WI38 (cell line): Measurements from ENCODE around the gene DCTN2.
"Not testable (repeated sequence)": the region's sequence is repeated elsewhere in the genome, so short reads cannot be mapped to it uniquely, and the experiment has no call there.

ENCODE experiments used
- H3K4me3 ChIP-seq: 2 replicates; pipeline ENCODE4 v1.5.1; 2011; ENCODE audit warnings: low read depth, mild to moderate bottlenecking, control low read depth, low read length
- TF ChIP-seq, protein P1 (sequence below): IDR thresholded peaks from 2 replicates; pipeline ENCODE4 v1.5.1; 2012; ENCODE audit warnings: low read depth, mild to moderate bottlenecking, control low read depth, low read length

DCTN2 gene

DNA sequence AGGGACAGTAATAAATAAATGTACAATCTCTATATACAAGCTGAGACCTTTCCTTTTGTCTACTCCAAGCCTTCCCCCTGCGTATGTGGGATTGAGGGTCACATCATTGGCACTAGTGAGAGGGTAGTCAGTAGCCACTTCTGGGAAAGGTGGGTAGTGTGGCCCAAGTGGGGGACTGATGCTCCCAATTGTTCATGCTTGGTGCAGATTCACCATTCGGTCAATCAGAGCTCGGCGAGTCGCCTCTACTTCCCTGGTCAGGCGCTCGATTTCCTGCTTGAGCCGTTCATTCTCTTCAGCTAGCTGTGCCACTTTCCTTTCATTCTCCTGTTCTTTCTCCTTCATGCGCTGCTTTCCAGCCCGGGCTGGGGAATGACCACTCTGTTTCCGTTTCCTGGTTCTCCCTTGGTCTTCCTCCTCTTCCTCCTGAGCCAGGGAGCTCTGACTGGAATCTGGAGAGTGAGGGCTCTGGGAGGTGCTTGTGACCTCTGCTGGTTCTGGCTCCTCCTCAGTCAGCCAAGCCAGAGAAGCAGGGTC is 30.3 kb downstream of the DCTN2 start:
- H3K4me3 ChIP-seq: no peak overlapping the region
- TF ChIP-seq, protein P1, sequence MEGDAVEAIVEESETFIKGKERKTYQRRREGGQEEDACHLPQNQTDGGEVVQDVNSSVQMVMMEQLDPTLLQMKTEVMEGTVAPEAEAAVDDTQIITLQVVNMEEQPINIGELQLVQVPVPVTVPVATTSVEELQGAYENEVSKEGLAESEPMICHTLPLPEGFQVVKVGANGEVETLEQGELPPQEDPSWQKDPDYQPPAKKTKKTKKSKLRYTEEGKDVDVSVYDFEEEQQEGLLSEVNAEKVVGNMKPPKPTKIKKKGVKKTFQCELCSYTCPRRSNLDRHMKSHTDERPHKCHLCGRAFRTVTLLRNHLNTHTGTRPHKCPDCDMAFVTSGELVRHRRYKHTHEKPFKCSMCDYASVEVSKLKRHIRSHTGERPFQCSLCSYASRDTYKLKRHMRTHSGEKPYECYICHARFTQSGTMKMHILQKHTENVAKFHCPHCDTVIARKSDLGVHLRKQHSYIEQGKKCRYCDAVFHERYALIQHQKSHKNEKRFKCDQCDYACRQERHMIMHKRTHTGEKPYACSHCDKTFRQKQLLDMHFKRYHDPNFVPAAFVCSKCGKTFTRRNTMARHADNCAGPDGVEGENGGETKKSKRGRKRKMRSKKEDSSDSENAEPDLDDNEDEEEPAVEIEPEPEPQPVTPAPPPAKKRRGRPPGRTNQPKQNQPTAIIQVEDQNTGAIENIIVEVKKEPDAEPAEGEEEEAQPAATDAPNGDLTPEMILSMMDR: no peak

DNA sequence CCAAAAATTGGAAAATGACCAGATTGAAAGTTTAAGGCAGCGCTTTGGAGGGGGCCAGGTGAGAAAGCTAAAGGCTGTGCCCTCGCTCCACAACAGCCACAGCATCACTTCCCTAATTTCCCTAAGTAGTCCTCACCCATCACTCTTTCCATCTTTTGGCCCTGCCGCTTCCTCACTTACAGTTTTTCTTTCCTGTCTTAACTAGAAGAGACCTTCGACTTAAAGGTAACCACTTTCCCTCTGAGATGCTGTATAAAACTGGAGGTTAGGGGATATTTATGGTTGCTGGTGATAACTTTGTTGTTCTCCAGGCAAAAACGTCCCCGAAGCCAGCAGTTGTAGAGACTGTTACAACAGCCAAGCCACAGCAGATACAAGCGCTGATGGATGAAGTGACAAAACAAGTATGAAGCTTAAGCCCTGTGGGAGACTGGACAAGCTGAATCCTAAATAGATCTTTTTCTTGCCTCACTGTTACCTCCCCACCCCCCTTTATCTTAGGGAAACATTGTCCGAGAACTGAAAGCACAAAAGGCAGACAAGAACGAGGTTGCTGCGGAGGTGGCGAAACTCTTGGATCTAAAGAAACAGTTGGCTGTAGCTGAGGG is 31.0 kb downstream of the DCTN2 start:
- no peak overlapping the region for H3K4me3 ChIP-seq
- TF ChIP-seq, protein P1: no peak

GRCh38 chr12:57515408-57515933 is 31.5 kb downstream of the DCTN2 start:
- H3K4me3 ChIP-seq: no peak overlapping the region
- TF ChIP-seq, protein P1: no peak

DNA sequence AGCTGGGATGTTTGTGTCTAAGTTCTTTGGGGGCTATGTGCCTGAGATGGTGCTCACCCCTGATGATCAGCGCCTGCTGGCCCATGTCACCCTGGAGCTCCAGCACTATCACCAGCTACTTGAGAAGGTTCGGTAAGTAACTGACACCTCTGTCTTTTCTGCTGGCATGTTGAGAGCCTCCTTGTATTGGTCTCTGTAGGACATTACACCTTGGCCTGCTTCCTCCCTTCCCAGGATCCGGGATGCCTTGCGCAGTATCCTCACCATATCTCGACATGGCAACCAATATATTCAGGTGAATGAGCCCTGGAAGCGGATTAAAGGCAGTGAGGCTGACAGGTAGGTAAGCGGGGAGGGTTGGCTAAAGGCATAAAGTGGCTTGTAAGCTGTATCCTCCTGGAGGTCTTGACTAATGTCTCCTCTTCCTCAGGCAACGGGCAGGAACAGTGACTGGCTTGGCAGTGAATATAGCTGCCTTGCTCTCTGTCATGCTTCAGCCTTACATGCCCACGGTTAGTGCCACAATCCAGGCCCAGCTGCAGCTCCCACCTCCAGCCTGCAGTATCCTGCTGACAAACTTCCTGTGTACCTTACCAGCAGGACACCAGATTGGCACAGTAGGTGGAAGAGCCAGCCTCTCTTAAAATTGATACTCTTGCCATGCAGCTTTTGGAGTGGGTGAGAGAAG is 32.1 kb downstream of the DCTN2 start:
- no peak overlapping the region for H3K4me3 ChIP-seq
- TF ChIP-seq, protein P1: no peak

DNA sequence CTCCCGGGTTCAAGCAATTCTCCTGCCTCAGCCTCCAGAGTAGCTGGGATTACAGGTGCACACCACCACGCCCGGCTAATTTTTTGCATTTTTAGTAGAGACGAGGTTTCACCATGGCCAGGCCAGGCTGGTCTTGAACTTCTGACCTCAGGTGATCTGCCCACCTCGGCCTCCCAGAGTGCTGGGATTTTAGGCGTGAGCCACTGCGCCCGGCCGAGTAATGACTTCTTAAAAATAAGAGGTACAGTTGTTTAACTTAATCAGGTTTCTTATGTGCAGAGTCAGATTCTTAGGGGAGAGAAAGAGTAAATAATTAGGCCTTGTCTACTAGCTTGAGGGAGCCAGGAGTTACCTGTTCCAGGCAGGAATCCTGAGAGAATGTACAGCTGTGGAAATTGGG is 32.7 kb downstream of the DCTN2 start:
- not testable (repeated sequence) for H3K4me3 ChIP-seq

DNA sequence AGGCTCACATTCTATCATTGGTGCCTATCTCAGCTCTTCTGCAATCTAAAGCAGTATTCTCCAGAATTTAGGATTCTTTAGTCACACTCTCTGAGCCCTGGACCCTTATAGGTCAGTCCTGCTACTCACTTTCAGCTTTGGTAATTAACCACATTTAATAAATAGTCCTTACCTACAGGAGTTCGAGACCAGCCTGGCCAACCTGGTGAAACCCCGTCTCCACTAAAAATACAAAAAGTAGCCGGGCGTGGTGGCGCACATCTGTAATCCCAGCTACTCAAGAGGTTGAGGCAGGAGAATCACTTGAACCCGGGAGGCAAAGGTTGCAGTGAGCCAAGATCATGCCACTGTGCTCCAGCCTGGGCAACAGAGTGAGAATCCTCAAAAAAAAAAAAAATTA is 33.3 kb downstream of the DCTN2 start:
- not testable (repeated sequence) for H3K4me3 ChIP-seq

- TF ChIP-seq, protein P1: no peak
- H3K4me3 ChIP-seq: no peak overlapping the region
These were observed 33.7 kb downstream of the DCTN2 start for GRCh38 chr12:57513266-57513665.

- no peak overlapping the region for H3K4me3 ChIP-seq
- TF ChIP-seq, protein P1: no peak
These were observed 34.3 kb downstream of the DCTN2 start for GRCh38 chr12:57512665-57513064.
